IgD-negative memory B cell (primary cell): ENCODE measurements around the gene CDS2. TPM values are rescaled to one million over a fixed set of nuclear protein-coding genes. Genes with fewer than 3 reads are reported as not detected.

Experiments used
- H3K27ac Mint-ChIP-seq, 3 donors: one replicate each; pipeline ENCODE4 v1.8.0; 2020 to 2022; ENCODE audit warnings: mild to moderate bottlenecking in 3 of 3, mixed read lengths in 3 of 3, moderate library complexity in 1 of 3
- H3K27me3 Mint-ChIP-seq: one replicate; pipeline ENCODE4 v1.8.0; 2021; ENCODE audit warnings: mixed read lengths
- H3K36me3 Mint-ChIP-seq: one replicate; pipeline ENCODE4 v1.8.0; 2020; ENCODE audit warnings: mild to moderate bottlenecking, mixed read lengths
- H3K4me1 Mint-ChIP-seq, 3 donors: one replicate each; pipeline ENCODE4 v1.8.0; 2020 to 2022; ENCODE audit warnings: mixed read lengths in 3 of 3, mild to moderate bottlenecking in 1 of 3
- H3K4me3 Mint-ChIP-seq, 4 donors: one replicate each; pipeline ENCODE4 v1.8.0; 2020 to 2022; ENCODE audit warnings: mild to moderate bottlenecking in 4 of 4, mixed read lengths in 4 of 4, moderate library complexity in 3 of 4
- H3K9me3 Mint-ChIP-seq, 3 donors: one replicate each; pipeline ENCODE4 v1.8.0; 2020 to 2021; ENCODE audit warnings: mixed read lengths in 3 of 3, mild to moderate bottlenecking in 1 of 3
- polyA plus RNA-seq: library from polyadenylated mRNA; unstranded; fragments of 300-500 nt; fragmentation: Illumina TruSeq; gene quantifications from one replicate; pipeline ENCODE4 v1.2.3, GENCODE V29; 2021

The CDS2 gene
- polyA plus RNA-seq, 1 donor from 2014 or later = 42.3 TPM

- Mint-ChIP-seq H3K27me3 (peaks cover 1% of the 10 kb centered on the region), H3K27ac (peak overlapping the region; percentile 1 to 54 (median 4)), H3K36me3 (peaks cover 1% of the 10 kb centered on the region), H3K4me1 (peaks cover 35 to 50% (median 38%) of the 10 kb centered on the region in 3 donors), H3K4me3 (no peak overlapping the region), H3K9me3 (no peaks in the 10 kb centered on the region)
Measured at GRCh38 chr20:5172167-5172601, 45.4 kb downstream of the CDS2 start.

GRCh38 chr20:5172903-5173463, 46.2 kb downstream of the CDS2 start:
- Mint-ChIP-seq H3K4me1 (peaks cover 29 to 43% (median 32%) of the 10 kb centered on the region in 3 donors), H3K36me3 (peaks cover 1% of the 10 kb centered on the region), H3K27me3 (peaks cover 1% of the 10 kb centered on the region), H3K4me3 (peak overlapping the region in 1 of 4 donors; percentile 60), H3K9me3 (no peaks in the 10 kb centered on the region), H3K27ac (peak overlapping the region in 2 of 3 donors; percentile 1 to 31)

GRCh38 chr20:5173751-5174150, 46.9 kb downstream of the CDS2 start:
- peaks cover 1% of the 10 kb centered on the region for H3K36me3 Mint-ChIP-seq
- H3K27ac Mint-ChIP-seq = peak overlapping the region in 1 of 3 donors; percentile 31
- H3K27me3 Mint-ChIP-seq = peaks cover 1% of the 10 kb centered on the region
- no peaks in the 10 kb centered on the region for H3K9me3 Mint-ChIP-seq
- no peak overlapping the region for H3K4me3 Mint-ChIP-seq
- peaks cover 29 to 40% (median 34%) of the 10 kb centered on the region in 3 donors for H3K4me1 Mint-ChIP-seq

DNA sequence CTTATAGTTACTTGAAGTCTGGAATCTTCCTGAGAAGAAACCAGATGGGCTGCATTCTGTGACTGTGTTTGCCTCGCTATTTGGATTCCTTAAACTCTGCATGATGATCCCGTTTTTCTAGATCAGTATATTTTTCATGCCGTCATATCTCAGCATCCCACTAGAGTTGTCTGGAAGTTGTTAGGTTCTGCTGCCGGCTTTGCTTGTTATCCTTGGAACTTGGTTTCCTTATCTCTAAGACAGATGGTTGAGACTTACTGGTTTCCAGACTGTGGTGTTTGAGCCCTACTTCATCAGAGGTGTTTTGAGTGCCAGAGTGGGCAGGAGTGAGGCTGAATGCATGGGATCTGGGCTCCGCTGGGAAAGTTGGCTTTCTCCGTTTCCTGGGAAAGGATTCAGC, 50.3 kb downstream of the CDS2 start:
- Mint-ChIP-seq H3K36me3 (peaks cover 1% of the 10 kb centered on the region), H3K9me3 (no peaks in the 10 kb centered on the region), H3K27ac (peak overlapping the region in 1 of 3 donors; percentile 4), H3K4me3 (no peak overlapping the region), H3K4me1 (peaks cover 8 to 17% (median 17%) of the 10 kb centered on the region in 3 donors), H3K27me3 (no peaks in the 10 kb centered on the region)

DNA sequence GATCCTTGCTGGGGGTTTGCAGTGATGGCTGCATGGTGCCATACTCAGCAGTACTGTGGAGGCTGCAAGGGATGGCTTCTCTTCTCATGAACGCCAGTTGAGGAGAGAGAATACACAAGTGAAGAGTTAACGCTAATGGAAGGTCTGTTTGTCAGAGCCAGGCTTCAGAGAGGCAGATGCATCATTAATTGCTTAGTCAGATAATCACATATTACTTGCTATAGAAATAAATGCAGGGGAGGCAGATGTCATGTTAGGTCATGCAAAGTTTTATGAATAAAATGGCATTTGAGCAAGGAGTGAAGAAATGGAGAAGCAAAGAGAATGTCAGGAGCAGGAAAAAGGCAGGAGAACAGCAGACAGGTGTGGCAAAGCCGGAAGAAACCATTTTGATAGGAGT, 51.2 kb downstream of the CDS2 start:
- peaks cover 3% of the 10 kb centered on the region for H3K36me3 Mint-ChIP-seq
- H3K4me3 Mint-ChIP-seq = no peak overlapping the region
- H3K9me3 Mint-ChIP-seq = no peaks in the 10 kb centered on the region
- no peaks in the 10 kb centered on the region for H3K27me3 Mint-ChIP-seq
- no peak overlapping the region for H3K27ac Mint-ChIP-seq
- peaks cover 6 to 11% (median 9%) of the 10 kb centered on the region in 3 donors for H3K4me1 Mint-ChIP-seq

DNA sequence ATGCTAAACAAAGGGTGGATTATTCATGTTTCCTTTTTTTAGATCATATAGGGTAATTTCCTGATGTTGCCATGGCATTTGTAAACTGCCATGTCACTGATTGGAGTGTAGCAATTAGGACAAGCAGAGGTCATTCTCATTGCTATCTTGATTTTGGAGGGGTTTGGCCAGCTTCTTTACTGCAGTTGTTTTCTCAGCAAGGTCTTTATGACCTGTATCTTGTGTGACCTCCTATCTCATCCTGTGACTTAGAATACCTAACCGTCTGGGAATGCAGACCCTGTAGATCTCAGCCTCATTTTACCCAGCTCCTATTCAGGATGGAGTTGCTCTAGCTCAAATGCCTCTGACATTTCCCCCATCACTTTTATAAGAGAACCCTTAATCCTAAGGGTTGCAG, 53.6 kb downstream of the CDS2 start:
- H3K4me1 Mint-ChIP-seq = peaks cover 3 to 9% (median 3%) of the 10 kb centered on the region in 3 donors
- H3K27ac Mint-ChIP-seq = no peak overlapping the region

GRCh38 chr20:5180933-5181332, 54.1 kb downstream of the CDS2 start:
- peaks cover 3 to 9% (median 3%) of the 10 kb centered on the region in 3 donors for H3K4me1 Mint-ChIP-seq
- no peaks in the 10 kb centered on the region for H3K27me3 Mint-ChIP-seq
- no peak overlapping the region for H3K4me3 Mint-ChIP-seq
- H3K9me3 Mint-ChIP-seq = no peaks in the 10 kb centered on the region
- peaks cover 2% of the 10 kb centered on the region for H3K36me3 Mint-ChIP-seq
- H3K27ac Mint-ChIP-seq = no peak overlapping the region

More for the DNA sequence above, 53.6 kb downstream of the CDS2 start:
- Mint-ChIP-seq H3K36me3 (peaks cover 2% of the 10 kb centered on the region), H3K4me3 (no peak overlapping the region), H3K9me3 (no peaks in the 10 kb centered on the region), H3K27me3 (no peaks in the 10 kb centered on the region)

DNA sequence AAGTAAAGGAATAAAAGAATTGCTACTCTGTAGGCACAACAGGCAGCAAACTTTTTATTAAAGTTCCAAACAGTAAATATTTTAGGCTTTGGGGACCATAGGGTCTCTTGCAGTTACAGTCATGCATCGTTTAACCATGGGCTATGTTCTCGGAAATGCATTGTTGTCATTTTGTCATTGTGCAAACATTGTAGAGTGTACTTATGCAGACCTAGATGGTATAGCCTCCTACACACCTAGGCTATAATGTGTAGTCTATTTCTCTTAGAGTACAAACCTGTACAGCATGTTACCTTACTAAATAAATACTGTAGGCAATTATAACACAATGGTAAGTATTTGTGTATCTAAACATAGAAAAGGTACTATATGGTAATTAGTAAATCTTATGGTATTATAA, 54.7 kb downstream of the CDS2 start:
- peaks cover 3 to 8% (median 3%) of the 10 kb centered on the region in 3 donors for H3K4me1 Mint-ChIP-seq
- no peak overlapping the region for H3K4me3 Mint-ChIP-seq
- H3K36me3 Mint-ChIP-seq = peaks cover 2% of the 10 kb centered on the region
- H3K9me3 Mint-ChIP-seq = no peaks in the 10 kb centered on the region
- H3K27me3 Mint-ChIP-seq = no peaks in the 10 kb centered on the region
- H3K27ac Mint-ChIP-seq = no peak overlapping the region

- H3K36me3 Mint-ChIP-seq = peaks cover 2% of the 10 kb centered on the region
- H3K9me3 Mint-ChIP-seq = no peaks in the 10 kb centered on the region
- no peak overlapping the region for H3K27ac Mint-ChIP-seq
Measured at GRCh38 chr20:5181958-5182357, 55.1 kb downstream of the CDS2 start.

DNA sequence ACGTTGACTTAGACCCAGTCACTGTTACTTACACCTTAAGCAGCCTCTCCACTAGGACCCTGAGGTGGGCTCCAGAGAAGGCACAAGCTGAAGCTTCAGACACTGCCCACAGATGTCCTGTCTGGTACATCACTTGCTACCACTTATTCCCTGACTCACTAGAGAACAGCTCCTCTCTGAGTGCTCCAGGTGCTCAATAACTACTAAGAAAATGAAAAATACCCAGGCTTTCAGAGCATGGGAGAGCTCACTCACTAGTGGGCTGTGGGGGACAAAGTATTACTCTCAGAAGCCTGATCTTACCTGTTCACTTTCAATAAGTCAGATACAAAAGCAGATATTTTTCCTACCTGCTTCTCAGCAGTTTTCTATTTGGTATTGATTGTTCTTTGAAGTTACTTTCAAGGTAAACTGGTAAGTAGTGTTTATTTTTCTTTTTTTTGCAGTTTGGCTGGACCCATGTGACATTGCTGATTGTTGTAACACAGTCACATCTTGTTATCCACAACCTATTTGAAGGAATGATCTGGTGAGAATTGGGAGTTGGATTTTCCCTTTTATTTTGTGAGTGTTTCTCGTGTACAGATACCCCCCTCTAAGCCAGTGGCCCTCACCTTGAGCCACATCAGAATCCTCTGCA, 55.9 kb downstream of the CDS2 start:
- Mint-ChIP-seq H3K27me3 (no peaks in the 10 kb centered on the region), H3K27ac (no peak overlapping the region), H3K4me1 (peaks cover 3 to 5% (median 3%) of the 10 kb centered on the region in 3 donors), H3K36me3 (peaks cover 2% of the 10 kb centered on the region), H3K9me3 (no peaks in the 10 kb centered on the region), H3K4me3 (peak overlapping the region in 1 of 4 donors; percentile 23)

More at GRCh38 chr20:5181958-5182357, 55.1 kb downstream of the CDS2 start:
- peaks cover 3 to 5% (median 3%) of the 10 kb centered on the region in 3 donors for H3K4me1 Mint-ChIP-seq
- no peaks in the 10 kb centered on the region for H3K27me3 Mint-ChIP-seq
- H3K4me3 Mint-ChIP-seq = no peak overlapping the region

DNA sequence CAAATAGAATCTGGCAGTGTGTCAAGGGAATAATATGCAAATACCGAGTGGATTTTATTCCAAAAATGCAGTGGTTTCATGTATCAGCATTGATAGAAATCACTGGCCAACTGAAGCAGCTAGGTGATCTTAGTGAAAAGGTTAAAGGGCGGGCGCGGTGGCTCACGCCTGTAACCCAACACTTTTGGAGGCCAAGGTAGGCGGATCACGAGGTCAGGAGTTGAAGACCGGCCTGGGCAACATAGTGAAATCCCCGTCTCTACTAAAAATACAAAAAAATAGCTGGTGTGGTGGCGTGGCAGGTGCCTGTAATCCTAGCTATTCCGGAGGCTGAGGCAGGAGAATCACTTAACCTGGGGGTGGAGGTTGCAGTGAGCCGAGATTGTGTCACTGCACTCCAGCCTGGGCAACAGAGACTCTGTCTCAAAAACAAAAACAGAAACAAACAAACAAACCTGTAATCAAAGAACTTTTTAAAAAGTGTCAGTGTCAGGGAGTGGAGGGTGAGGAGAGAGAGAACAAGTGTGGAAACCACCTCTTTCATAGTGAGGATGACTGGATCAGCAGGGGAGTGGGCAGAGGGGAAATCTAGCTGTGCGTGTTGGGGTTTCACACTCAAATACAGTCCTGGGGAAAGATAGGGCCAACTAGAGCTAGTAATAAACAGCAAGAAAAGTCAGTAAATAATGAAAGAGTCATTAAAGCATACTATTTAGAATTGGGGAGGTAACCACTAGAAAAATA, 57.1 kb downstream of the CDS2 start:
- H3K4me3 Mint-ChIP-seq = no peak overlapping the region
- no peaks in the 10 kb centered on the region for H3K9me3 Mint-ChIP-seq
- H3K4me1 Mint-ChIP-seq = peaks cover 0 to 2% (median 0%) of the 10 kb centered on the region in 3 donors
- no peaks in the 10 kb centered on the region for H3K27me3 Mint-ChIP-seq
- H3K36me3 Mint-ChIP-seq = peaks cover 2% of the 10 kb centered on the region
- H3K27ac Mint-ChIP-seq = peak overlapping the region in 1 of 3 donors; percentile 58

DNA sequence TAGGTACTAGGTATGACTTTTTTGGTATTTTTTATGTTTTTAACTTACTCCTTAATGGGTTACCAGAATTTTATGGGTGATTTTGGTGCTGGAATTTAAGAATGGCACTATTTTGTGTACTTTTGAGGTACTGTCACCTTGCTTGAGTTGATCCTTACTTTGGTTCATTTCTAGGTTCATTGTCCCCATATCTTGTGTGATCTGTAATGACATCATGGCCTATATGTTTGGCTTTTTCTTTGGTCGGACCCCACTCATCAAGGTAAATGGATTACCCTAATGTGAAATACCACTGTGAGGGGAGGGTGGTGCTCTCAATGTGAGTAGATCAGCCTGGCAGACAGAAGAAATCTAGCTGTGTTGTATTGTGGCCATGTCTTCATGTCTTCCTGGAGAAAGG, 57.9 kb downstream of the CDS2 start:
- H3K27ac Mint-ChIP-seq = peak overlapping the region in 1 of 3 donors; percentile 42
- H3K4me1 Mint-ChIP-seq = peaks cover 0 to 2% (median 0%) of the 10 kb centered on the region in 3 donors
- no peak overlapping the region for H3K4me3 Mint-ChIP-seq
- H3K9me3 Mint-ChIP-seq = no peaks in the 10 kb centered on the region
- H3K27me3 Mint-ChIP-seq = no peaks in the 10 kb centered on the region
- peaks cover 2% of the 10 kb centered on the region for H3K36me3 Mint-ChIP-seq

DNA sequence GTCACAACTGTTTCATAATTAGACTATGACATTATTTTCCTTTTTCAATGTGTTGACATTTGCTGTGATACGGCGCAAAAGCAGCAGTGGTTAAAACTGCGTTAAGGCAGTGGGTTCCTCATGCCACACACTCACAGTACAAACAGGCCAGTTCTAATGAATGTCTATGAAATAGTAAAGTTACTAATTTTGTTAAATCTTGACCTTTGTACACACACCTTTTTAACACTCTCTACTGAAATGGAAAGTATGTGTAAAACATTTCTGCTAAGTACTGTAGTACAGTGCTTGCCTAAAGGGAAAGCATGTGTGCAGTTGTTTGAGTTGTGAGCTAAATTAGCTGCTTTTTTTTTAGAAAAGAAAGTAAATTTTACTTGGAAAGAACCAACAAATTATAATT, 60.3 kb downstream of the CDS2 start:
- Mint-ChIP-seq H3K4me3 (no peak overlapping the region), H3K27ac (no peak overlapping the region), H3K4me1 (peaks cover 0 to 2% (median 0%) of the 10 kb centered on the region in 3 donors), H3K36me3 (peaks cover under 1% of the 10 kb centered on the region), H3K9me3 (no peaks in the 10 kb centered on the region), H3K27me3 (no peaks in the 10 kb centered on the region)

DNA sequence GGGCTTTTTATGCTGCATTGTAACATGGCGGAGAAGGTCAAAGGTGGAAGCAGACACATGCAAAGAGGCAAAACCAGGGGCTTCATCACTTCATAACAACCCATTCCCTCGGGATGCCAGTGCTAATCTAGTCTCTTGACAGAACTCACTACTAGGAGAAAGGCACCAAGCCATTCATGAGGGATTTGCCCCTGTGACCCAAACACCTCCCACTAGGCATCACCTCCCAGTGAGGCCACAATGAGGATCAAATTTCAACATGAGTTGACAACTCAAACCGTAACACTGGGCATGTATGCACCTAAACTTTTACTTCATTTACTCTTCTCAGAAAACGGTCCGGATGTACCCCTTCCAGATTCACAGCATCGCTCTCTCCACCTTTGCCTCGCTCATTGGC, 61.9 kb downstream of the CDS2 start:
- Mint-ChIP-seq H3K36me3 (no peaks in the 10 kb centered on the region), H3K9me3 (no peaks in the 10 kb centered on the region), H3K27me3 (no peaks in the 10 kb centered on the region), H3K27ac (no peak overlapping the region), H3K4me3 (no peak overlapping the region), H3K4me1 (peaks cover 0 to 8% (median 5%) of the 10 kb centered on the region in 3 donors)

DNA sequence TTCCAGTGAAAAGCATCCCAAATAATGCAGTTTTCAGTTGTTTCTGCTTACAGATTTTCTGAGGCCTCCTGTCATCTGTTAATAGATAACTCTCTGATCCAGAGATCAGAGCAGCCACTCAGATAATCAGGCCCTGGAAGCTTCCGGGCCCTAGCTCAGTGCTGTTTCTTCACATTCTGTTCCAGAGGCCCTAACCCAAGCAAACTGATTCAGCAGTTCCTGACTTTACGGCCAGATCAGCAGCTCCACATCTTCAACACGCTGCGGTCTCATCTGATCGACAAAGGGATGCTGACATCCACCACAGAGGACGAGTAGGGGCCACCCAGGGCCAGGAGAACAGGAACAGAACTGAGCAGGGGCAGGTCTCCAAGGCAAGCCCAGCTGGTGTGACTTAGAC, 63.1 kb downstream of the CDS2 start:
- no peak overlapping the region for H3K4me3 Mint-ChIP-seq
- no peaks in the 10 kb centered on the region for H3K9me3 Mint-ChIP-seq
- peaks cover 0 to 8% (median 5%) of the 10 kb centered on the region in 3 donors for H3K4me1 Mint-ChIP-seq
- H3K36me3 Mint-ChIP-seq = no peaks in the 10 kb centered on the region
- no peaks in the 10 kb centered on the region for H3K27me3 Mint-ChIP-seq
- no peak overlapping the region for H3K27ac Mint-ChIP-seq
